Measurements from ENCODE around the gene SCN9A.

- TF ChIP-seq CTCF (IDR thresholded peaks at IDR 0.05; ENCODE audit: insufficient read depth, low read depth, low read length) (no peak), EZH2 (IDR thresholded peaks at IDR 0.05; ENCODE audit: insufficient read depth, low read length) (no peak)
These were observed 17.3 kb upstream of the SCN9A start for GRCh38 chr2:166393008-166393407.
